Astrocyte (in vitro differentiated cells and primary cell): ENCODE results near the gene ANOS1.

ENCODE experiments used
- CTCF ChIP-seq: IDR thresholded peaks from 2 replicates; pipeline ENCODE4 v1.5.1; 2011; ENCODE audit warnings: low read depth, mild to moderate bottlenecking, inconsistent platforms, low read length, moderate library complexity; ENCODE audit not compliant: insufficient read depth
- EZH2 ChIP-seq: IDR thresholded peaks from 2 replicates; pipeline ENCODE4 v1.6.1; 2012; ENCODE audit warnings: mild to moderate bottlenecking, low read length, inconsistent platforms; ENCODE audit not compliant: insufficient read depth

- TF ChIP-seq EZH2 = no peak
- TF ChIP-seq CTCF = peak; percentile 15
Measured at GRCh38 chrX:8755116-8755515, 23.2 kb upstream of the ANOS1 start.
